ENCODE measurements around the gene CORO7.
A peak's percentile ranks its signal among the peaks of the same experiment; 100 is the strongest.

Gene CORO7

GRCh38 chr16:4317532-4318450 lies 98.6 kb downstream of the CORO7 start:
- DNase-seq = no peak

- DNase-seq = peak; percentile 41
Observed at GRCh38 chr16:4316864-4317531, 99.4 kb downstream of the CORO7 start.

- DNase-seq = no peak
Observed at GRCh38 chr16:4316108-4316863, 100.1 kb downstream of the CORO7 start.

- DNase-seq = peak; percentile 79
Observed at GRCh38 chr16:4315186-4316107, 100.9 kb downstream of the CORO7 start, which contains the start of gene GLIS2. Gene GLIS2 (plus strand): TSS chr16:4316067. CDS start chr16:4332281, 16,214 bp downstream.

- no peak for DNase-seq
Observed at GRCh38 chr16:4314532-4315185, 101.7 kb downstream of the CORO7 start.

- no peak for DNase-seq
Observed at GRCh38 chr16:4313563-4314531, 102.5 kb downstream of the CORO7 start.

GRCh38 chr16:4309833-4310266 lies 106.5 kb downstream of the CORO7 start:
- DNase-seq = peak; percentile 57

GRCh38 chr16:4309102-4309832 lies 107.1 kb downstream of the CORO7 start:
- DNase-seq = no peak

- peak; percentile 96 for DNase-seq
Observed at GRCh38 chr16:4307215-4308037, 109.0 kb downstream of the CORO7 start.

- DNase-seq = peak; percentile 29
Observed at GRCh38 chr16:4306470-4307214, 109.8 kb downstream of the CORO7 start.
